ENCODE data around the gene TAOK3. TPM values are rescaled to one million over a fixed set of nuclear protein-coding genes. Genes with fewer than 3 reads are reported as not detected.

TAOK3 gene
- total and polyA plus RNA-seq, 2 of the 4 experiments (the other 2 are of a cell fraction) = 26.3 to 54.5 TPM

GRCh38 chr12:118391424-118391823 lies 18.7 kb upstream of the TAOK3 start:
- ATAC-seq (ENCODE audit: low read depth) (no peak), DNase-seq (no peak)
- no peak overlapping the region for H2BK120ac ChIP-seq (ENCODE audit: low read depth, low read length)
- H3K27ac ChIP-seq (ENCODE audit: insufficient read depth, low read length) = no peak overlapping the region
- H3K4me1 ChIP-seq (ENCODE audit: control insufficient read depth, insufficient read depth, low read length) = no peaks in the 10 kb centered on the region
- no peaks in the 10 kb centered on the region for H3K9me3 ChIP-seq (ENCODE audit: control insufficient read depth, insufficient read depth, low read length)
- H2BK20ac ChIP-seq (ENCODE audit: low read depth, low read length) = no peak overlapping the region
- TF ChIP-seq SMC3 (IDR thresholded peaks at IDR 0.05; ENCODE audit: low read depth, low read length) = no peak
- TF ChIP-seq, protein P1, sequence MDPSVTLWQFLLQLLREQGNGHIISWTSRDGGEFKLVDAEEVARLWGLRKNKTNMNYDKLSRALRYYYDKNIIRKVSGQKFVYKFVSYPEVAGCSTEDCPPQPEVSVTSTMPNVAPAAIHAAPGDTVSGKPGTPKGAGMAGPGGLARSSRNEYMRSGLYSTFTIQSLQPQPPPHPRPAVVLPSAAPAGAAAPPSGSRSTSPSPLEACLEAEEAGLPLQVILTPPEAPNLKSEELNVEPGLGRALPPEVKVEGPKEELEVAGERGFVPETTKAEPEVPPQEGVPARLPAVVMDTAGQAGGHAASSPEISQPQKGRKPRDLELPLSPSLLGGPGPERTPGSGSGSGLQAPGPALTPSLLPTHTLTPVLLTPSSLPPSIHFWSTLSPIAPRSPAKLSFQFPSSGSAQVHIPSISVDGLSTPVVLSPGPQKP (IDR thresholded peaks at IDR 0.05; ENCODE audit: borderline replicate concordance, low read depth, low read length) = no peak
- TF ChIP-seq MXI1 (IDR thresholded peaks at IDR 0.05; ENCODE audit: borderline replicate concordance, low read depth, low read length) = no peak
- no peak for TF ChIP-seq FOS (IDR thresholded peaks at IDR 0.05; ENCODE audit: low read depth, low read length)
- TF ChIP-seq NFE2L2 (IDR thresholded peaks at IDR 0.05; ENCODE audit: low read depth, low read length) = no peak
- no peak for TF ChIP-seq CHD1 (IDR thresholded peaks at IDR 0.05; ENCODE audit: low read depth, low read length)
- TF ChIP-seq BHLHE40 (IDR thresholded peaks at IDR 0.05; ENCODE audit: low read depth, low read length) = no peak
- TF ChIP-seq MAZ (IDR thresholded peaks at IDR 0.05; ENCODE audit: borderline replicate concordance, low read depth, low read length) = no peak
- TF ChIP-seq USF2 (IDR thresholded peaks at IDR 0.05; ENCODE audit: low read depth, low read length) = no peak
- no peak for TF ChIP-seq MAFK (IDR thresholded peaks at IDR 0.05; ENCODE audit: low read depth, low read length)
- TF ChIP-seq RAD21 (IDR thresholded peaks at IDR 0.05; ENCODE audit: low read length) = no peak
- no peak for TF ChIP-seq RFX5 (IDR thresholded peaks at IDR 0.05; ENCODE audit: low read depth, low read length)
- no peak overlapping the region for H2BK15ac ChIP-seq (ENCODE audit: low read depth, low read length)
- peaks cover 48% of the 10 kb centered on the region for H3K36me3 ChIP-seq (ENCODE audit: control insufficient read depth, insufficient read depth, low read length)
- no peak overlapping the region for H3K23ac ChIP-seq (ENCODE audit: low read depth, low read length)
- H4K91ac ChIP-seq (ENCODE audit: insufficient read depth, low read depth, low read length) = no peak overlapping the region
- no peak overlapping the region for H4K8ac ChIP-seq (ENCODE audit: low read depth in 2 of 2, low read length in 2 of 2)
- H2AK5ac ChIP-seq (ENCODE audit: low read depth, low read length) = no peak overlapping the region
- H3K9me1 ChIP-seq (ENCODE audit: insufficient read depth, low read length) = no peaks in the 10 kb centered on the region
- in situ Hi-C loops (cut with MboI; ENCODE audit: low sequenced_read_pairs) = loop anchor here (25.0 kb wide), 1 partner anchor 354 kb away; no protein-coding TSS in a partner anchor
- ChIA-PET POLR2A (ENCODE audit: unreplicated experiment) (no interaction called here), CTCF (interaction anchor here (1.5 kb wide), 2 partner anchors 14 kb away, joined by 4 to 5 read pairs; no protein-coding TSS in a partner anchor)
- no peak overlapping the region for H2AK9ac ChIP-seq (replicated peaks; ENCODE audit: low read depth, low read length, poor library complexity)
- no peak overlapping the region for H3K14ac ChIP-seq (replicated peaks; ENCODE audit: low read depth, low read length)
- H4K5ac ChIP-seq (ENCODE audit: low read depth, low read length) = no peak overlapping the region
- no peak overlapping the region for H3K18ac ChIP-seq (ENCODE audit: low read depth, low read length)
- WGBS, 2 experiments (ENCODE audit: extremely low coverage in 2 of 2, insufficient read length in 1 of 2) = 100% methylated on average over 1 of the region's 2 CpGs; no CpG with 5 or more reads in 1 of the 2 experiments
- dilution Hi-C loops (cut with HindIII; ENCODE audit: low sequenced_read_pairs, unreplicated experiment) = no loop called here
- H3K4me2 ChIP-seq (ENCODE audit: low read depth, low read length) = no peak overlapping the region
- H4K20me1 ChIP-seq (ENCODE audit: insufficient read depth, low read length) = no peaks in the 10 kb centered on the region
- intact Hi-C loops (cut with micrococcal nuclease) = no loop called here
- no peak overlapping the region for H3K4me3 ChIP-seq (ENCODE audit: insufficient read depth, low read depth, low read length)
- H3K4ac ChIP-seq (ENCODE audit: low read depth, low read length) = no peak overlapping the region
- no peak overlapping the region for H2BK5ac ChIP-seq (ENCODE audit: low read depth, low read length, poor library complexity, severe bottlenecking)
- H2AFZ ChIP-seq (replicated peaks; ENCODE audit: low read length, poor library complexity) = no peak overlapping the region
- BruUV-seq (replicated peaks) = no TSS peak
- no peak overlapping the region for H3K56ac ChIP-seq (ENCODE audit: extremely low read depth, insufficient read depth, low read length)
- H3K9ac ChIP-seq (ENCODE audit: low read depth, low read length) = no peak overlapping the region
- no peaks in the 10 kb centered on the region for H3K27me3 ChIP-seq (ENCODE audit: control insufficient read depth, insufficient read depth, low read length)
- H3K79me1 ChIP-seq (ENCODE audit: low read depth in 1 of 2, low read length in 2 of 2) = peaks cover 3 to 8% of the 10 kb centered on the region in 2 experiments; a peak in 2 of 4 replicates
